ENCODE measurements around the gene MORN5.

MORN5 gene

GRCh38 chr9:122236681-122237080 is 77.0 kb downstream of the MORN5 start:
- DNase-seq (ENCODE audit: low spot score in 2 of 2), result no peak
- Histone ChIP-seq H3K27me3 (ENCODE audit: low read depth) (no peaks in the 10 kb centered on the region), H3K36me3 (replicated peaks) (peaks cover 6% of the 10 kb centered on the region), H3K4me1 (peaks cover 3% of the 10 kb centered on the region), H3K4me3 (no peak overlapping the region), H3K9me3 (no peaks in the 10 kb centered on the region)
- in situ Hi-C loops (cut with MboI; ENCODE audit: low sequenced_read_pairs), result no loop called here

GRCh38 chr9:122239722-122240121 is 80.0 kb downstream of the MORN5 start:
- H3K36me3 ChIP-seq (replicated peaks), result peaks cover 26% of the 10 kb centered on the region

GRCh38 chr9:122244349-122244748 is 84.6 kb downstream of the MORN5 start:
- no peak for DNase-seq (ENCODE audit: low spot score in 2 of 2)
- H3K4me3 ChIP-seq, result no peak overlapping the region
- H3K9me3 ChIP-seq, result no peaks in the 10 kb centered on the region
- in situ Hi-C loops (cut with MboI; ENCODE audit: low sequenced_read_pairs), result no loop called here
- H3K27me3 ChIP-seq (ENCODE audit: low read depth), result no peaks in the 10 kb centered on the region
- peaks cover 48% of the 10 kb centered on the region for H3K36me3 ChIP-seq (replicated peaks)
- no peaks in the 10 kb centered on the region for H3K4me1 ChIP-seq

More at GRCh38 chr9:122239722-122240121, 80.0 kb downstream of the MORN5 start:
- no peaks in the 10 kb centered on the region for H3K27me3 ChIP-seq (ENCODE audit: low read depth)
- H3K4me3 ChIP-seq, result no peak overlapping the region
- DNase-seq (ENCODE audit: low spot score in 2 of 2), result no peak
- H3K9me3 ChIP-seq, result no peaks in the 10 kb centered on the region
- H3K4me1 ChIP-seq, result no peaks in the 10 kb centered on the region
- in situ Hi-C loops (cut with MboI; ENCODE audit: low sequenced_read_pairs), result no loop called here

- no peak for DNase-seq (ENCODE audit: low spot score in 2 of 2)
- Histone ChIP-seq H3K4me3 (no peak overlapping the region), H3K27me3 (ENCODE audit: low read depth) (no peaks in the 10 kb centered on the region), H3K4me1 (peaks cover 3% of the 10 kb centered on the region; the same call in 1 of the 2 replicates), H3K36me3 (replicated peaks) (peaks cover 58% of the 10 kb centered on the region), H3K9me3 (no peaks in the 10 kb centered on the region)
- in situ Hi-C loops (cut with MboI; ENCODE audit: low sequenced_read_pairs), result no loop called here
Observed at GRCh38 chr9:122246666-122247065, 87.0 kb downstream of the MORN5 start.

GRCh38 chr9:122248448-122248865 is 88.7 kb downstream of the MORN5 start:
- Histone ChIP-seq H3K4me1 (peaks cover 3% of the 10 kb centered on the region; the same call in 1 of the 2 replicates), H3K4me3 (no peak overlapping the region), H3K9me3 (no peaks in the 10 kb centered on the region), H3K27me3 (ENCODE audit: low read depth) (no peaks in the 10 kb centered on the region), H3K36me3 (replicated peaks) (peaks cover 52% of the 10 kb centered on the region)
- in situ Hi-C loops (cut with MboI; ENCODE audit: low sequenced_read_pairs), result no loop called here
- DNase-seq (ENCODE audit: low spot score in 2 of 2), result no peak
